IMR-90 (cell line): ENCODE results near the gene FAM193A. TPM values are rescaled to one million over a fixed set of nuclear protein-coding genes. Genes with fewer than 3 reads are reported as not detected.

Source experiments
- ATAC-seq: fragments of 200-7000 bp; cut with Tn5 transposase; 2 replicates; pipeline ENCODE4 v1.9.1; 2020; ENCODE audit warnings: low read depth, mild to moderate bottlenecking, moderate library complexity
- BruUV-seq: library from RNA; stranded (reverse); fragments of 400-500 nt; replicated peaks from 2 replicates; lab custom pipeline; 2021; lab: Mats Ljungman, UMichigan
- CTCF ChIA-PET: fragments of 300-600 bp; formaldehyde crosslinking; extraction: SDS; loops from one replicate; lab custom pipeline; 2021; ENCODE audit warnings: antibody characterized with exemption; lab: Yijun Ruan, JAX
- POLR2A ChIA-PET: fragments of 300-600 bp; sonication (Branson Sonifier 250); formaldehyde crosslinking; loops from one replicate; lab custom pipeline; 2022; ENCODE audit warnings: antibody characterized with exemption; ENCODE audit not compliant: unreplicated experiment; lab: Charles Lee
- DNase-seq: peaks from one replicate; pipeline ENCODE4 v3.0.0; 2013
- H2AFZ ChIP-seq: replicated peaks from 2 replicates; pipeline ENCODE3; 2013; ENCODE audit warnings: low read length, mild to moderate bottlenecking; ENCODE audit not compliant: poor library complexity
- H2AK5ac ChIP-seq: 2 replicates; pipeline ENCODE4 v1.6.1; 2013; ENCODE audit warnings: low read depth, low read length, inconsistent platforms
- H2AK9ac ChIP-seq: replicated peaks from 2 replicates; pipeline ENCODE3; 2013; ENCODE audit warnings: mild to moderate bottlenecking, low read depth, low read length, moderate library complexity; ENCODE audit not compliant: poor library complexity
- H2BK120ac ChIP-seq: 2 replicates; pipeline ENCODE4 v1.6.1; 2013; ENCODE audit warnings: low read depth, low read length, inconsistent platforms
- H2BK15ac ChIP-seq: 3 replicates; pipeline ENCODE4 v1.6.1; 2013; ENCODE audit warnings: low read depth, low read length, inconsistent platforms
- H2BK20ac ChIP-seq: 2 replicates; pipeline ENCODE4 v1.6.1; 2013; ENCODE audit warnings: low read depth, mild to moderate bottlenecking, inconsistent platforms, low read length, moderate library complexity
- H2BK5ac ChIP-seq: 2 replicates; pipeline ENCODE4 v1.6.1; 2013; ENCODE audit warnings: mild to moderate bottlenecking, low read depth, low read length, inconsistent platforms; ENCODE audit not compliant: poor library complexity, severe bottlenecking
- H3K14ac ChIP-seq: replicated peaks from 2 replicates; pipeline ENCODE4 v1.6.1; 2013; ENCODE audit warnings: low read depth, low read length, inconsistent platforms
- H3K18ac ChIP-seq: 2 replicates; pipeline ENCODE4 v1.6.1; 2013; ENCODE audit warnings: low read depth, low read length, control low read depth
- H3K23ac ChIP-seq: 2 replicates; pipeline ENCODE4 v1.6.1; 2013; ENCODE audit warnings: low read depth, low read length, inconsistent platforms
- H3K27ac ChIP-seq: 2 replicates; pipeline ENCODE4 v1.5.1; 2013; ENCODE audit warnings: mild to moderate bottlenecking, control low read depth, low read length; ENCODE audit not compliant: insufficient read depth
- H3K27me3 ChIP-seq: 2 replicates; pipeline ENCODE4 v1.6.1; 2013; ENCODE audit warnings: low read length; ENCODE audit not compliant: control insufficient read depth, insufficient read depth
- H3K36me3 ChIP-seq: 2 replicates; pipeline ENCODE4 v1.6.1; 2013; ENCODE audit warnings: low read length, mixed read lengths; ENCODE audit not compliant: control insufficient read depth, insufficient read depth
- H3K4ac ChIP-seq: 2 replicates; pipeline ENCODE4 v1.6.1; 2013; ENCODE audit warnings: low read depth, low read length, inconsistent platforms
- H3K4me1 ChIP-seq: 2 replicates; pipeline ENCODE4 v1.6.1; 2013; ENCODE audit warnings: low read length, mixed read lengths; ENCODE audit not compliant: control insufficient read depth, insufficient read depth
- H3K4me2 ChIP-seq: 2 replicates; pipeline ENCODE4 v1.6.1; 2013; ENCODE audit warnings: low read depth, mild to moderate bottlenecking, control low read depth, low read length, moderate library complexity
- H3K4me3 ChIP-seq: 2 replicates; pipeline ENCODE4 v1.5.1; 2013; ENCODE audit warnings: low read depth, mild to moderate bottlenecking, control low read depth, low read length, moderate library complexity; ENCODE audit not compliant: insufficient read depth
- H3K56ac ChIP-seq: 2 replicates; pipeline ENCODE4 v1.6.1; 2013; ENCODE audit warnings: low read length, inconsistent platforms; ENCODE audit not compliant: insufficient read depth; ENCODE audit errors: extremely low read depth
- H3K79me1 ChIP-seq, 2 experiments: 2 replicates each; pipeline ENCODE4 v1.6.1; 2013; ENCODE audit warnings: low read length in 2 of 2, inconsistent platforms in 1 of 2, low read depth in 1 of 2
- H3K9ac ChIP-seq: 2 replicates; pipeline ENCODE4 v1.6.1; 2013; ENCODE audit warnings: low read depth, low read length, control low read depth
- H3K9me1 ChIP-seq: 2 replicates; pipeline ENCODE4 v1.6.1; 2013; ENCODE audit warnings: low read length, inconsistent platforms; ENCODE audit not compliant: insufficient read depth
- H3K9me3 ChIP-seq: 2 replicates; pipeline ENCODE4 v1.6.1; 2013; ENCODE audit warnings: low read length; ENCODE audit not compliant: control insufficient read depth, insufficient read depth
- H4K20me1 ChIP-seq: 2 replicates; pipeline ENCODE4 v1.6.1; 2013; ENCODE audit warnings: low read length, inconsistent platforms; ENCODE audit not compliant: insufficient read depth
- H4K5ac ChIP-seq: 2 replicates; pipeline ENCODE4 v1.6.1; 2013; ENCODE audit warnings: mild to moderate bottlenecking, low read depth, low read length, control low read depth
- H4K8ac ChIP-seq, 2 experiments: 2 replicates each; pipeline ENCODE4 v1.6.1; 2013; ENCODE audit warnings: low read depth in 2 of 2, low read length in 2 of 2, control low read depth in 1 of 2, inconsistent platforms in 1 of 2
- H4K91ac ChIP-seq: 2 replicates; pipeline ENCODE4 v1.6.1; 2013; ENCODE audit warnings: low read depth, low read length, inconsistent platforms; ENCODE audit not compliant: insufficient read depth
- BHLHE40 ChIP-seq: fragments of 150-350 bp; IDR thresholded peaks from 2 replicates; pipeline ENCODE4 v1.6.1; 2016; ENCODE audit warnings: mild to moderate bottlenecking, low read depth, low read length
- SMC3 ChIP-seq: fragments of 150-350 bp; IDR thresholded peaks from 2 replicates; pipeline ENCODE4 v1.6.1; 2016; ENCODE audit warnings: low read depth, mild to moderate bottlenecking, antibody characterized with exemption, low read length, moderate library complexity
- USF2 ChIP-seq: fragments of 150-350 bp; IDR thresholded peaks from 2 replicates; pipeline ENCODE4 v1.6.1; 2017; ENCODE audit warnings: mild to moderate bottlenecking, antibody characterized with exemption, low read length, low read depth
- WGBS, 2 experiments: methylation state at CpG; one replicate each; pipeline versions ENCODE4 v1.1.5 to v1.1.7; 2013; ENCODE audit warnings: missing lambda C conversion rate in 2 of 2; ENCODE audit not compliant: insufficient read length in 1 of 2; ENCODE audit errors: extremely low coverage in 2 of 2; 5-methylcytosine and 5-hydroxymethylcytosine counted together
- dilution Hi-C: fragments of 300-500 bp; cut with HindIII; formaldehyde crosslinking; loops from one replicate; pipeline ENCODE4 v1.14.3; 2018; ENCODE audit warnings: low sequenced_read_pairs; ENCODE audit not compliant: unreplicated experiment
- in situ Hi-C: fragments of 300-500 bp; cut with MboI; formaldehyde crosslinking; loops from 3 replicates; pipeline ENCODE4 v1.14.3; 2019; ENCODE audit warnings: low sequenced_read_pairs, inconsistent platforms, mixed read lengths
- intact Hi-C: fragments of 100-400 bp; cut with micrococcal nuclease; formaldehyde crosslinking; loops from 2 replicates; pipeline ENCODE4 v1.10.0; 2022
- polyA plus RNA-seq, 3 experiments: library from polyadenylated mRNA; depleted of rRNA; stranded (reverse); fragments of >200 nt; gene quantifications; 2 replicates each; pipeline ENCODE4 v1.2.3, GENCODE V29; 2012; ENCODE audit warnings: low replicate concordance in 1 of 3
- total RNA-seq: library from RNA; depleted of rRNA; stranded (reverse); fragments of >200 nt; gene quantifications from 2 replicates; pipeline ENCODE4 v1.2.3, GENCODE V29; 2012

The FAM193A gene
- total and polyA plus RNA-seq, 2 of the 4 experiments (the other 2 are of a cell fraction): 6.8 to 11.0 TPM

GRCh38 chr4:2685541-2685940, 149.1 kb downstream of the FAM193A start:
- 100% methylated on average over 1 of the region's 8 CpGs; no CpG with 5 or more reads in 1 of the 2 experiments for WGBS, 2 experiments
- ATAC-seq (peak; percentile 71), DNase-seq (peak; percentile 66)
- H2BK120ac ChIP-seq: no peak overlapping the region
- no TSS peak for BruUV-seq
- no peak overlapping the region for H2AK5ac ChIP-seq
- no peak overlapping the region for H4K8ac ChIP-seq
- H2BK15ac ChIP-seq: no peak overlapping the region
- intact Hi-C loops (no loop called here), dilution Hi-C loops (no loop called here), in situ Hi-C loops (no loop called here)
- ChIA-PET POLR2A (interaction anchor here (0.6 kb wide), 1 partner anchor 148 kb away, joined by 3 read pairs; no protein-coding TSS in a partner anchor), CTCF (interaction anchor here (1.4 kb wide), 1 partner anchor 11 kb away, joined by 5 read pairs; no protein-coding TSS in a partner anchor)
- H4K20me1 ChIP-seq: peaks cover 5% of the 10 kb centered on the region; the same call in 1 of the 2 replicates
- H2BK20ac ChIP-seq: no peak overlapping the region
- H3K36me3 ChIP-seq: peaks cover 45% of the 10 kb centered on the region
- no peak overlapping the region for H3K56ac ChIP-seq
- no peaks in the 10 kb centered on the region for H3K9me3 ChIP-seq
- H2AK9ac ChIP-seq: no peak overlapping the region
- H3K27me3 ChIP-seq: no peaks in the 10 kb centered on the region
- H4K91ac ChIP-seq: no peak overlapping the region
- no peak overlapping the region for H2AFZ ChIP-seq
- H3K14ac ChIP-seq: no peak overlapping the region
- no peak overlapping the region for H3K9ac ChIP-seq
- H3K4me1 ChIP-seq: no peaks in the 10 kb centered on the region
- TF ChIP-seq BHLHE40: peak; percentile 83
- peak; percentile 27; the same call in 1 of the 2 replicates for TF ChIP-seq USF2
- no peak for TF ChIP-seq SMC3
- no peak overlapping the region for H2BK5ac ChIP-seq
- H3K9me1 ChIP-seq: peaks cover 26% of the 10 kb centered on the region
- H3K27ac ChIP-seq: no peak overlapping the region
- no peak overlapping the region for H4K5ac ChIP-seq
- no peak overlapping the region for H3K18ac ChIP-seq
- H3K23ac ChIP-seq: no peak overlapping the region
- H3K4ac ChIP-seq: no peak overlapping the region
- H3K4me2 ChIP-seq: no peak overlapping the region
- no peak overlapping the region for H3K4me3 ChIP-seq
- peaks cover 44 to 79% of the 10 kb centered on the region in 2 experiments for H3K79me1 ChIP-seq
